OCI-LY3 (cell line): ENCODE measurements around the gene TRIM66.

Experiments
- EZH2phosphoT487 ChIP-seq: fragments of 200-600 bp; shearing (Covaris generic); IDR thresholded peaks from 2 replicates; pipeline ENCODE4 v1.6.1; 2018; ENCODE audit warnings: antibody characterized with exemption, mixed run types, low read depth
- TF ChIP-seq, protein P1 (sequence below): fragments of 200-600, 300-600 bp; sonication (generic); IDR thresholded peaks from 2 replicates; pipeline ENCODE4 v1.5.1; 2014; ENCODE audit warnings: antibody characterized with exemption, low read length, low read depth

DNA sequence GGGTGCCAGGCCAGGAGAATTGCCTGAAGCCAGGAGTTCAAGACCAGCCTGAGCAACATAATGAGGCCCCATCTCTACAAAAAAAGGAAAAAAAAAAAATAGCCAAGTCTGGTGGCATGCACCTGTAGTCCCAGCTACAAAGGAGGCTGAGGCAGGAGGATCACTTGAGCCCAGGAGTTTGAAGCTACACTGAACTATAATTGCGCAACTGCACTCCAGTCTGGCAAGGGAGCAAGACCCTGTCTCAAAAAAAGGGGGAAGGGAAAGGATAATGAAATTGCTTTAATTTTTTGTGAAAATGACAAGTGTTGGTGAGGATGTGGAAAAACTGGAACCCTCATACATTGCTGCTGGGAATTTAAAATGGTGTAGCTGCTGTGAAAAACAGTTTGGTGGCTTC, 107.7 kb downstream of the TRIM66 start:
- TF ChIP-seq, protein P1, sequence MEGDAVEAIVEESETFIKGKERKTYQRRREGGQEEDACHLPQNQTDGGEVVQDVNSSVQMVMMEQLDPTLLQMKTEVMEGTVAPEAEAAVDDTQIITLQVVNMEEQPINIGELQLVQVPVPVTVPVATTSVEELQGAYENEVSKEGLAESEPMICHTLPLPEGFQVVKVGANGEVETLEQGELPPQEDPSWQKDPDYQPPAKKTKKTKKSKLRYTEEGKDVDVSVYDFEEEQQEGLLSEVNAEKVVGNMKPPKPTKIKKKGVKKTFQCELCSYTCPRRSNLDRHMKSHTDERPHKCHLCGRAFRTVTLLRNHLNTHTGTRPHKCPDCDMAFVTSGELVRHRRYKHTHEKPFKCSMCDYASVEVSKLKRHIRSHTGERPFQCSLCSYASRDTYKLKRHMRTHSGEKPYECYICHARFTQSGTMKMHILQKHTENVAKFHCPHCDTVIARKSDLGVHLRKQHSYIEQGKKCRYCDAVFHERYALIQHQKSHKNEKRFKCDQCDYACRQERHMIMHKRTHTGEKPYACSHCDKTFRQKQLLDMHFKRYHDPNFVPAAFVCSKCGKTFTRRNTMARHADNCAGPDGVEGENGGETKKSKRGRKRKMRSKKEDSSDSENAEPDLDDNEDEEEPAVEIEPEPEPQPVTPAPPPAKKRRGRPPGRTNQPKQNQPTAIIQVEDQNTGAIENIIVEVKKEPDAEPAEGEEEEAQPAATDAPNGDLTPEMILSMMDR: no peak
- no peak for TF ChIP-seq EZH2phosphoT487
